HepG2 (cell line): ENCODE data around the gene CRNN. TPM values are rescaled to one million over a fixed set of nuclear protein-coding genes. Genes with fewer than 3 reads are reported as not detected.

Source experiments
- ATAC-seq: fragments of 200-7000 bp; cut with Tn5 transposase; 3 replicates; pipeline ENCODE4 v1.9.1; 2020; ENCODE audit warnings: mild to moderate bottlenecking, moderate library complexity
- BruUV-seq: library from RNA; stranded (reverse); fragments of 400-500 nt; replicated peaks from 2 replicates; lab custom pipeline; 2021; lab: Mats Ljungman, UMichigan
- CTCF ChIA-PET: fragments of 300-600 bp; formaldehyde crosslinking; extraction: SDS; loops from one replicate; lab custom pipeline; 2021; ENCODE audit warnings: low total read pairs, inconsistent platforms, low intra/inter-chr PET ratio; lab: Yijun Ruan, JAX
- POLR2A ChIA-PET: fragments of 350-600 bp; sonication (Branson Sonifier 250); formaldehyde crosslinking; loops from one replicate; lab custom pipeline; 2020; ENCODE audit warnings: antibody characterized with exemption, inconsistent platforms; lab: Yijun Ruan, JAX
- DNase-seq: peaks from one replicate; pipeline ENCODE4 v3.0.0-alpha.2; 2015; ENCODE audit warnings: low spot score
- FAIRE-seq: peaks from 3 replicates; lab custom pipeline; 2011; peaks lifted over from hg19 to GRCh38; lab: Jason Lieb, UNC
- H2AFZ ChIP-seq: one replicate; pipeline ENCODE4 v1.6.1; 2011; ENCODE audit warnings: low read length, inconsistent platforms
- H3K27ac ChIP-seq: fragments of 300-600 bp; 3 replicates; pipeline ENCODE4 v1.8.0; 2011; ENCODE audit warnings: mixed run types, mild to moderate bottlenecking, mixed read lengths, low read length, inconsistent platforms; ENCODE audit not compliant: insufficient read depth; ENCODE audit errors: extremely low read length
- H3K27me3 ChIP-seq, 2 experiments: fragments of 200-600 bp in 1 of 2; 2 replicates in 1 of 2; 3 replicates in 1 of 2; pipeline versions ENCODE4 v1.6.0 to v1.8.0; 2011; ENCODE audit warnings: low read length in 2 of 2, mild to moderate bottlenecking in 2 of 2, moderate library complexity in 2 of 2, inconsistent platforms in 1 of 2; ENCODE audit not compliant: insufficient read depth in 2 of 2, control insufficient read depth in 1 of 2
- H3K36me3 ChIP-seq, 2 experiments: fragments of 200-600 bp in 1 of 2; replicated peaks in 1 of 2; 2 replicates in 1 of 2; 3 replicates in 1 of 2; pipeline versions ENCODE4 v1.5.1 to v1.8.0; 2011; ENCODE audit warnings: low read length in 2 of 2, inconsistent platforms in 1 of 2; ENCODE audit not compliant: insufficient read depth in 2 of 2, control insufficient read depth in 1 of 2
- H3K4me1 ChIP-seq: 2 replicates; pipeline ENCODE4 v1.5.1; 2012; ENCODE audit warnings: low read length, inconsistent platforms; ENCODE audit not compliant: insufficient read depth
- H3K4me2 ChIP-seq: 2 replicates; pipeline ENCODE4 v1.6.0; 2011; ENCODE audit warnings: low read depth, low read length, inconsistent platforms
- H3K4me3 ChIP-seq, 3 experiments: fragments of 200-600 bp in 1 of 3; sonication (generic), shearing (Covaris generic) in 1 of 3; replicated peaks in 1 of 3; 2 replicates each; pipeline ENCODE4 v1.5.1; 2011 to 2016; ENCODE audit warnings: low read length in 3 of 3, inconsistent platforms in 2 of 3, low read depth in 2 of 3, mild to moderate bottlenecking in 2 of 3, control low read depth in 1 of 3, mixed read lengths in 1 of 3; ENCODE audit not compliant: insufficient read depth in 1 of 3
- H3K79me2 ChIP-seq: one replicate; pipeline ENCODE4 v1.6.1; 2011; ENCODE audit warnings: low read length, inconsistent platforms; ENCODE audit not compliant: insufficient read depth
- H3K9ac ChIP-seq: 2 replicates; pipeline ENCODE4 v1.6.0; 2011; ENCODE audit warnings: mild to moderate bottlenecking, low read depth, low read length, inconsistent platforms; ENCODE audit not compliant: insufficient read depth
- H3K9me3 ChIP-seq: 2 replicates; pipeline ENCODE4 v1.5.1; 2012; ENCODE audit warnings: mild to moderate bottlenecking, low read length
- H4K20me1 ChIP-seq: 2 replicates; pipeline ENCODE4 v1.6.0; 2011; ENCODE audit warnings: inconsistent platforms, mild to moderate bottlenecking, low read length, moderate library complexity; ENCODE audit not compliant: insufficient read depth
- ARNT2 ChIP-seq: sonication (generic); formaldehyde crosslinking; IDR thresholded peaks from 2 replicates; pipeline ENCODE4 v1.8.0; 2022; ENCODE audit warnings: mild to moderate bottlenecking, low read depth, missing genetic modification reagents, moderate library complexity
- ASH2L ChIP-seq: fragments of 300-600, 200-600 bp; sonication (generic); IDR thresholded peaks from 2 replicates; pipeline ENCODE4 v1.7.0; 2017; ENCODE audit warnings: low read depth, mild to moderate bottlenecking, moderate library complexity, mixed read lengths, low read length; ENCODE audit not compliant: insufficient read length
- MEF2D ChIP-seq: sonication (generic); formaldehyde crosslinking; IDR thresholded peaks from 2 replicates; pipeline ENCODE4 v1.5.1; 2020; ENCODE audit warnings: mild to moderate bottlenecking, missing genetic modification reagents
- POLR2G ChIP-seq: fragments of 200-400 bp; formaldehyde crosslinking; IDR thresholded peaks from 2 replicates; pipeline ENCODE4 v1.6.1; 2018; ENCODE audit warnings: mild to moderate bottlenecking, low read depth, low read length, moderate library complexity
- REPIN1 ChIP-seq: sonication (generic); formaldehyde crosslinking; IDR thresholded peaks from 2 replicates; pipeline ENCODE4 v1.8.0; 2022; ENCODE audit warnings: missing genetic modification reagents, low read depth, mild to moderate bottlenecking, borderline replicate concordance
- THAP9 ChIP-seq: sonication (generic); formaldehyde crosslinking; IDR thresholded peaks from 2 replicates; pipeline ENCODE4; 2020; ENCODE audit warnings: missing genetic modification reagents, mild to moderate bottlenecking, borderline replicate concordance
- ZNF768 ChIP-seq: sonication (generic); formaldehyde crosslinking; IDR thresholded peaks from 2 replicates; pipeline ENCODE4 v1.4.0; 2020; ENCODE audit warnings: missing genetic modification reagents
- WGBS: methylation state at CpG from one replicate; pipeline ENCODE4 v1.1.6; 2017; ENCODE audit warnings: low lambda C conversion rate; 5-methylcytosine and 5-hydroxymethylcytosine counted together
- in situ Hi-C: cut with HindIII; loops from 2 replicates; pipeline ENCODE4 v1.10.0; 2017; ENCODE audit warnings: low pct_unique_long_range_greater_than_20kb; ENCODE audit not compliant: extremely low pct_ligation_motif_present
- intact Hi-C: fragments of 100-400 bp; cut with micrococcal nuclease; formaldehyde crosslinking; loops from one replicate; pipeline ENCODE4 v1.10.0; 2022; ENCODE audit not compliant: unreplicated experiment
- polyA plus RNA-seq, 8 experiments: library from polyadenylated mRNA; depleted of rRNA in 3 of 8; stranded (reverse) in 7 of 8; unstranded in 1 of 8; fragments of >200 nt; fragmentation: Illumina TruSeq in 4 of 8; extraction: Trizol in 4 of 8; gene quantifications; 2 replicates each; pipeline versions ENCODE4 v1.2.1 to v1.2.3, GENCODE V29; 2011 to 2016; ENCODE audit warnings: low read depth in 4 of 8, missing spikeins in 1 of 8, mixed read lengths in 1 of 8; ENCODE audit not compliant: insufficient read depth in 1 of 8
- total RNA-seq, 5 experiments: library from RNA; depleted of rRNA; stranded (reverse); fragments of >200 nt; fragmentation: Illumina TruSeq; extraction: Trizol; gene quantifications; 2 replicates each; pipeline ENCODE4 v1.2.3, GENCODE V29; 2016; ENCODE audit warnings: low read depth in 1 of 5
- TF ChIP-seq, protein P1 (sequence below): sonication (generic); formaldehyde crosslinking; IDR thresholded peaks from 2 replicates; pipeline ENCODE4 v1.4.0; 2020; ENCODE audit warnings: missing genetic modification reagents
- TF ChIP-seq, protein P2 (sequence below): IDR thresholded peaks from 2 replicates; pipeline ENCODE4 v1.6.1; 2018; ENCODE audit warnings: missing genetic modification reagents, mild to moderate bottlenecking, missing compliant biosample characterization
- TF ChIP-seq, protein P3 (sequence below): sonication (generic); formaldehyde crosslinking; IDR thresholded peaks from 2 replicates; pipeline ENCODE4 v1.4.0; 2020; ENCODE audit warnings: missing genetic modification reagents
- TF ChIP-seq, protein P4 (sequence below): sonication (generic); formaldehyde crosslinking; IDR thresholded peaks from 2 replicates; pipeline ENCODE4 v1.4.0; 2020; ENCODE audit warnings: mild to moderate bottlenecking, missing genetic modification reagents

The CRNN gene
- total and polyA plus RNA-seq, 2 of the 13 experiments (the other 11 are each of a cell fraction or from before 2014, with no cell fraction given), result not detected

DNA sequence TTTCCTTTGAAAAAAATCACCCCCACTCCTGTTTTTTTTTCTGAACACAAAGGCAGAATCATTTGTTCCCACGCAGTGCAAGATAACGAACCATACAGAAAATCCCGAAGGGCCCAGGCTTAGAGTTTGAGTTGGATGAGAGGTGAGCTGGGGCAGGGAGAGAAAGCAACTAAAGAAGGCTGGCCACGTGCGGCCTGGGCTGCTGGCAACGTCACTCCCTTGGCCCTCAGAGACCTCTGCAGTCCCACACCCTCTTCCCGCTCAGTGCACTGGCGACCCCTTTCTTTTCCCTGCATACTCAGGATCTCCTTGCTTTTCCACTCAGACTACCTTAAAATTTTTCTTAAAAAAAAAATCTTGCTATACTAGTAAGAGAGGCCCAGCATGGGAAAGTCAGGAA, 28.2 kb upstream of the CRNN start:
- Histone ChIP-seq H3K27me3 (peaks cover 0 to 4% of the 10 kb centered on the region in 2 experiments; a peak in 2 of 5 replicates), H3K4me2 (no peak overlapping the region), H3K4me3 (no peak overlapping the region), H3K9ac (no peak overlapping the region), H2AFZ (no peak overlapping the region), H4K20me1 (no peaks in the 10 kb centered on the region), H3K4me1 (no peaks in the 10 kb centered on the region), H3K27ac (no peak overlapping the region), H3K36me3 (no peaks in the 10 kb centered on the region), H3K9me3 (no peaks in the 10 kb centered on the region), H3K79me2 (no peaks in the 10 kb centered on the region)
- POLR2A ChIA-PET, result no interaction called here
- intact Hi-C loops, result no loop called here
- DNase-seq, result no peak
- FAIRE-seq, result no peak
- no TSS peak for BruUV-seq
- ATAC-seq, result no peak
- WGBS, result 9% methylated on average over 8 of the region's 8 CpGs
- CTCF ChIA-PET, result no interaction called here
- in situ Hi-C loops, result loop anchor here (10.0 kb wide), 2 partner anchors 258 to 388 kb away; no protein-coding TSS in a partner anchor
- TF ChIP-seq, protein P1, sequence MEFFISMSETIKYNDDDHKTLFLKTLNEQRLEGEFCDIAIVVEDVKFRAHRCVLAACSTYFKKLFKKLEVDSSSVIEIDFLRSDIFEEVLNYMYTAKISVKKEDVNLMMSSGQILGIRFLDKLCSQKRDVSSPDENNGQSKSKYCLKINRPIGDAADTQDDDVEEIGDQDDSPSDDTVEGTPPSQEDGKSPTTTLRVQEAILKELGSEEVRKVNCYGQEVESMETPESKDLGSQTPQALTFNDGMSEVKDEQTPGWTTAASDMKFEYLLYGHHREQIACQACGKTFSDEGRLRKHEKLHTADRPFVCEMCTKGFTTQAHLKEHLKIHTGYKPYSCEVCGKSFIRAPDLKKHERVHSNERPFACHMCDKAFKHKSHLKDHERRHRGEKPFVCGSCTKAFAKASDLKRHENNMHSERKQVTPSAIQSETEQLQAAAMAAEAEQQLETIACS (CRISPR knock-in tag), result no peak
- TF ChIP-seq REPIN1, result no peak
- TF ChIP-seq THAP9 (CRISPR knock-in tag), result no peak
- TF ChIP-seq POLR2G, result no peak
- no peak for TF ChIP-seq ZNF768 (CRISPR knock-in tag)
- TF ChIP-seq, protein P2, sequence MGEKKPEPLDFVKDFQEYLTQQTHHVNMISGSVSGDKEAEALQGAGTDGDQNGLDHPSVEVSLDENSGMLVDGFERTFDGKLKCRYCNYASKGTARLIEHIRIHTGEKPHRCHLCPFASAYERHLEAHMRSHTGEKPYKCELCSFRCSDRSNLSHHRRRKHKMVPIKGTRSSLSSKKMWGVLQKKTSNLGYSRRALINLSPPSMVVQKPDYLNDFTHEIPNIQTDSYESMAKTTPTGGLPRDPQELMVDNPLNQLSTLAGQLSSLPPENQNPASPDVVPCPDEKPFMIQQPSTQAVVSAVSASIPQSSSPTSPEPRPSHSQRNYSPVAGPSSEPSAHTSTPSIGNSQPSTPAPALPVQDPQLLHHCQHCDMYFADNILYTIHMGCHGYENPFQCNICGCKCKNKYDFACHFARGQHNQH, result no peak
- TF ChIP-seq, protein P3, sequence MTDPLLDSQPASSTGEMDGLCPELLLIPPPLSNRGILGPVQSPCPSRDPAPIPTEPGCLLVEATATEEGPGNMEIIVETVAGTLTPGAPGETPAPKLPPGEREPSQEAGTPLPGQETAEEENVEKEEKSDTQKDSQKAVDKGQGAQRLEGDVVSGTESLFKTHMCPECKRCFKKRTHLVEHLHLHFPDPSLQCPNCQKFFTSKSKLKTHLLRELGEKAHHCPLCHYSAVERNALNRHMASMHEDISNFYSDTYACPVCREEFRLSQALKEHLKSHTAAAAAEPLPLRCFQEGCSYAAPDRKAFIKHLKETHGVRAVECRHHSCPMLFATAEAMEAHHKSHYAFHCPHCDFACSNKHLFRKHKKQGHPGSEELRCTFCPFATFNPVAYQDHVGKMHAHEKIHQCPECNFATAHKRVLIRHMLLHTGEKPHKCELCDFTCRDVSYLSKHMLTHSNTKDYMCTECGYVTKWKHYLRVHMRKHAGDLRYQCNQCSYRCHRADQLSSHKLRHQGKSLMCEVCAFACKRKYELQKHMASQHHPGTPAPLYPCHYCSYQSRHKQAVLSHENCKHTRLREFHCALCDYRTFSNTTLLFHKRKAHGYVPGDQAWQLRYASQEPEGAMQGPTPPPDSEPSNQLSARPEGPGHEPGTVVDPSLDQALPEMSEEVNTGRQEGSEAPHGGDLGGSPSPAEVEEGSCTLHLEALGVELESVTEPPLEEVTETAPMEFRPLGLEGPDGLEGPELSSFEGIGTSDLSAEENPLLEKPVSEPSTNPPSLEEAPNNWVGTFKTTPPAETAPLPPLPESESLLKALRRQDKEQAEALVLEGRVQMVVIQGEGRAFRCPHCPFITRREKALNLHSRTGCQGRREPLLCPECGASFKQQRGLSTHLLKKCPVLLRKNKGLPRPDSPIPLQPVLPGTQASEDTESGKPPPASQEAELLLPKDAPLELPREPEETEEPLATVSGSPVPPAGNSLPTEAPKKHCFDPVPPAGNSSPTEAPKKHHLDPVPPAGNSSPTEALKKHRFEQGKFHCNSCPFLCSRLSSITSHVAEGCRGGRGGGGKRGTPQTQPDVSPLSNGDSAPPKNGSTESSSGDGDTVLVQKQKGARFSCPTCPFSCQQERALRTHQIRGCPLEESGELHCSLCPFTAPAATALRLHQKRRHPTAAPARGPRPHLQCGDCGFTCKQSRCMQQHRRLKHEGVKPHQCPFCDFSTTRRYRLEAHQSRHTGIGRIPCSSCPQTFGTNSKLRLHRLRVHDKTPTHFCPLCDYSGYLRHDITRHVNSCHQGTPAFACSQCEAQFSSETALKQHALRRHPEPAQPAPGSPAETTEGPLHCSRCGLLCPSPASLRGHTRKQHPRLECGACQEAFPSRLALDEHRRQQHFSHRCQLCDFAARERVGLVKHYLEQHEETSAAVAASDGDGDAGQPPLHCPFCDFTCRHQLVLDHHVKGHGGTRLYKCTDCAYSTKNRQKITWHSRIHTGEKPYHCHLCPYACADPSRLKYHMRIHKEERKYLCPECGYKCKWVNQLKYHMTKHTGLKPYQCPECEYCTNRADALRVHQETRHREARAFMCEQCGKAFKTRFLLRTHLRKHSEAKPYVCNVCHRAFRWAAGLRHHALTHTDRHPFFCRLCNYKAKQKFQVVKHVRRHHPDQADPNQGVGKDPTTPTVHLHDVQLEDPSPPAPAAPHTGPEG (CRISPR knock-in tag), result no peak
- TF ChIP-seq, protein P4, sequence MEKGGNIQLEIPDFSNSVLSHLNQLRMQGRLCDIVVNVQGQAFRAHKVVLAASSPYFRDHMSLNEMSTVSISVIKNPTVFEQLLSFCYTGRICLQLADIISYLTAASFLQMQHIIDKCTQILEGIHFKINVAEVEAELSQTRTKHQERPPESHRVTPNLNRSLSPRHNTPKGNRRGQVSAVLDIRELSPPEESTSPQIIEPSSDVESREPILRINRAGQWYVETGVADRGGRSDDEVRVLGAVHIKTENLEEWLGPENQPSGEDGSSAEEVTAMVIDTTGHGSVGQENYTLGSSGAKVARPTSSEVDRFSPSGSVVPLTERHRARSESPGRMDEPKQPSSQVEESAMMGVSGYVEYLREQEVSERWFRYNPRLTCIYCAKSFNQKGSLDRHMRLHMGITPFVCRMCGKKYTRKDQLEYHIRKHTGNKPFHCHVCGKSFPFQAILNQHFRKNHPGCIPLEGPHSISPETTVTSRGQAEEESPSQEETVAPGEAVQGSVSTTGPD (CRISPR knock-in tag), result no peak
- no peak for TF ChIP-seq ARNT2 (CRISPR knock-in tag)
- no peak for TF ChIP-seq MEF2D (CRISPR knock-in tag)
- TF ChIP-seq ASH2L, result no peak
